ENCODE data around the gene USP12. TPM values are rescaled to one million over a fixed set of nuclear protein-coding genes. Genes with fewer than 3 reads are reported as not detected.
"Not testable (repeated sequence)": the region's sequence is repeated elsewhere in the genome, so short reads cannot be mapped to it uniquely, and the experiment has no call there.

Gene USP12
- total and polyA plus RNA-seq, 5 donors = 5.4 to 19.3 (median 17.8) TPM

DNA sequence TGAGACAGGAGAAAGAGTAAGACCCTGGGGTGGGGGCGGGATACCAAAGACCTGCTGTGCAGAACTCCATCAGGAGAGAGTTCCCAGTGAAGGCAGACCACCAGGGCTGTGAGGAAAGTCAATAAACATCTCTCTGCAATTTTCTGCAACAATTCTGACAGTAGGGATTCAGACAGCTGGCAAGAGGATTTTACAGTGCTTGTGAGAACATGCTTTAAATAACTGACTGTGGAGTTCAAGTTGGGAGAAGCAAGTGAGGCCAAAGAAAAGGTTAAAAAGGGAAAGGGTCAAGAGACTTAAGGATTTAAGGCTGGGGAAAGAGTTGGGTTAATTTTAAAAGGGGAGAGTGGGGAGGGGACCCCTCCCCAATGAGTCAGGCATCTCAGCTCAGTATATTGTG, 98.4 kb downstream of the USP12 start:
- intact Hi-C loops (cut with DNase I) = no loop called here
- Histone ChIP-seq H3K4me3 (ENCODE audit: low read length) (no peak overlapping the region), H3K9me3 (ENCODE audit: control insufficient read depth, low read length) (no peaks in the 10 kb centered on the region), H3K27ac (ENCODE audit: low read length) (no peak overlapping the region), H3K4me1 (ENCODE audit: control insufficient read depth, insufficient read depth, low read length) (no peaks in the 10 kb centered on the region), H3K27me3 (ENCODE audit: control insufficient read depth, insufficient read depth) (no peaks in the 10 kb centered on the region)
- DNase-seq = no peak
- ATAC-seq = no peak
- 92% methylated on average over 1 of the region's 1 CpG for WGBS

DNA sequence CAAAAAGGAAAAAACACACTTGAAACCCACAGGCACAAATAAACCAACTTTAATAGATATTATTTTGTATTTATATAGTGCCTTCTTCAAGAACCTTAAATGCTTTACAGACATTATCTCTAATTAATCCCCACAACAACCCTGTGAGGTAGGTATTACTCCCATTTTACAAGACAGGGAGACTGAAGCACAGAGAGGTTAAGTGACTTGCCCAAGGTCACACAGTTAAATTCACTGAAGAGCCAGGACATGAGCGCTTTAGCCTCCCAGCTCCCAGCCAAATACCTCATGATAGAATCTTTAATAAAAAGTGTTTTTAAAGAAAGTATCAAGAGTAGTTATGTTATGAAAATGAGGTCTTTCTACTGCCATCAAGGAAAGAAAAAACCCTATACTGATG, 105.5 kb downstream of the USP12 start:
- H3K27me3 ChIP-seq (ENCODE audit: control insufficient read depth, insufficient read depth); H3K4me3 ChIP-seq (ENCODE audit: low read length); ATAC-seq; H3K9me3 ChIP-seq (ENCODE audit: control insufficient read depth, low read length); H3K4me1 ChIP-seq (ENCODE audit: control insufficient read depth, insufficient read depth, low read length); intact Hi-C loops (cut with DNase I); DNase-seq; H3K27ac ChIP-seq (ENCODE audit: low read length): not testable (repeated sequence)
- WGBS = 98% methylated on average over 1 of the region's 1 CpG

DNA sequence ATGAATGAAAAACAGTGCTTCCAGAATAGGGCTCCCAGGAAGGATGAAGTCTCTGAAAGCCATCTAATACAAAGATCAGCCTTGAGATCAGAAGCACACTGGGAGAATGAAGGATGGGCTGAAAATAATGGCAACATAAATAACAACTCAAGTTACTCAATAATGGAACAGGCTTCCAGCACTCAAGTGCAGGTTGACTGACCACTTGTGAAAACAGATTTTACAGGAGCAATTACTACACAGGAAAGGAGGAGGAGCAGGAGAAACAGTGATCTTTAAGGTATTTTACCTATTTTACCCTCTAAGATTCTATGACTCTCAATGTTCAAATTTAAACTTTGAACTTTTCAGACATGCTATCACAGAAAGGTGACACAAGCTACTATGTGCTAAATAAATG, 106.0 kb downstream of the USP12 start:
- no peaks in the 10 kb centered on the region for H3K27me3 ChIP-seq (ENCODE audit: control insufficient read depth, insufficient read depth)
- H3K27ac ChIP-seq (ENCODE audit: low read length) = no peak overlapping the region
- H3K9me3 ChIP-seq (ENCODE audit: control insufficient read depth, low read length) = no peaks in the 10 kb centered on the region
- no peaks in the 10 kb centered on the region for H3K4me1 ChIP-seq (ENCODE audit: control insufficient read depth, insufficient read depth, low read length)
- H3K4me3 ChIP-seq (ENCODE audit: low read length) = no peak overlapping the region
- ATAC-seq = no peak
- intact Hi-C loops (cut with DNase I) = no loop called here
- no peak for DNase-seq

DNA sequence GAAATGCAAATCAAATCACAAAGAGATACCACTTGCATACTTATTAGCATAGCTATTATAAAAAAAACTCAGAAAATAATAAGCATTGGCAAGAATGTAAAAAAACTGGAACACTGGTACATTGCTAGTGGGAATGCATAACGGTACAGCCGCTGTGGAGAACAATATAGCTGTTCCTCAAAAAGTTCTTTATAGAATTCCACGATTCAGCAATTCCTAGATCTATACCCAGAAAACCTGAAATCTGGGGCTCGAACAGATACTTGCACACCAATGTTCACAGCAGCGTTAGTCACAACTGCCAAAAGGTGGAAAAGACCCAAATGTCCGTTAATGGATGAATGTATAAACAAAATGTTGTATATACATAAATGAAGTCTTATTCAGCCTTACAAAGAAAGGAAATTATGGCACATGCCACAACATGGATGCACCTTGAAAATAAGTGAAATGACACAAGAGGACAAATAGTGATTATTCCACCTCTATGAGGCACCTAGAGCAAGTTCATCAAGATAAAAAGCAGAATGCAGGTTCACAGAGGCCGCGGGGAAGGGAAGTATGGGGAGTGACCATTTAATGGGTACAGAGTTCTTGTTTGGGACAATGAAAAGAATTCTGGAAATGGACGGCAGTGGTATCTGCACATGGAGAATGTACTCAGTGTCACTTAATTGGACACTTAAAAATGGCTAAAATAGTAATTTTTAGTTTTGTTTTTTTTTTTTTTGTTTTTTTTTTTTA, 107.2 kb downstream of the USP12 start:
- intact Hi-C loops (cut with DNase I) = no loop called here
- no peak for DNase-seq
- Histone ChIP-seq H3K4me3 (ENCODE audit: low read length) (no peak overlapping the region), H3K9me3 (ENCODE audit: control insufficient read depth, low read length) (no peaks in the 10 kb centered on the region), H3K27me3 (ENCODE audit: control insufficient read depth, insufficient read depth) (no peaks in the 10 kb centered on the region), H3K4me1 (ENCODE audit: control insufficient read depth, insufficient read depth, low read length) (no peaks in the 10 kb centered on the region), H3K27ac (ENCODE audit: low read length) (no peak overlapping the region)
- 84% methylated on average over 9 of the region's 9 CpGs for WGBS
- ATAC-seq = no peak

DNA sequence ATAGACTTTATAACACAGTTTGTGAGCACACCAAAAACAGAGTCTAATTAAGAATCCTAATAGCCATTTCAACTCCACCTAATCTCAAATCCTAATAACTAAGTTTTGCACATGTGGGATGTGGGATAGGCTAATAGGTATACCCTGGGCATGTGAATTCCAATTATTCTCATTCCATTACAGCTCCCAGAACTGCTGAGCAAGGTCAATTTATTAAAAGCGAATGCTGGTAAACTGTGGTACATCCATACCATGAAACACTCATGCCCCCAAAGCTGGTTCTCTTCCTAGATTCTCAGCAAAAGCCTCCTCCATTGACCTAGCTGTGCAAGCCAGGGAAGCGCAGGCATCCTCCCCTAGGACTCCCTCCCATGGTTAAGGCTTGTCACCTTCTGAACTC, 113.8 kb downstream of the USP12 start:
- no peaks in the 10 kb centered on the region for H3K27me3 ChIP-seq (ENCODE audit: control insufficient read depth, insufficient read depth)
- intact Hi-C loops (cut with DNase I) = no loop called here
- no peak for DNase-seq
- H3K4me1 ChIP-seq (ENCODE audit: control insufficient read depth, insufficient read depth, low read length) = peaks cover 2% of the 10 kb centered on the region
- WGBS = 94% methylated on average over 2 of the region's 2 CpGs
- no peak for ATAC-seq
- no peaks in the 10 kb centered on the region for H3K9me3 ChIP-seq (ENCODE audit: control insufficient read depth, low read length)
- no peak overlapping the region for H3K27ac ChIP-seq (ENCODE audit: low read length)
- no peak overlapping the region for H3K4me3 ChIP-seq (ENCODE audit: low read length)

DNA sequence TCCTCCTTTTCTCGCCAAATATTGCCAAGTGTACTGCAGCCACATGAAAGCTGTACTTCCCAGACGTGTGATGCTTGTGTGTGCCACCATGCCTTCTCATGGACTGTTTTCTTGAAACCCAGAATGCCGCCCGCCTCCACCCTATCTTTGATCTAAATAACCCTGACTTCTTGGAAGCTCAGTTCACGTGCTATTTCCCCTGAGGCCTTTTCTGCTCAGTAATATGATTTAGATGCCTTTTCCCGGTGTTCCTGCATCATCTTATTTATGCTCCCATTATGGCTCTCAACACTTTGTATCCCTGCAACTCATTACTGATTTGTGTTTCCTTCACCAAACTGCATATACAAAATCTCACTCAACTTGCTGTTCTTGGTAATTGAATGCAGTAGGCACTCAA, 116.1 kb downstream of the USP12 start:
- Histone ChIP-seq H3K27ac (ENCODE audit: low read length) (no peak overlapping the region), H3K27me3 (ENCODE audit: control insufficient read depth, insufficient read depth) (no peaks in the 10 kb centered on the region), H3K4me1 (ENCODE audit: control insufficient read depth, insufficient read depth, low read length) (peaks cover 2% of the 10 kb centered on the region), H3K9me3 (ENCODE audit: control insufficient read depth, low read length) (no peaks in the 10 kb centered on the region), H3K4me3 (ENCODE audit: low read length) (no peak overlapping the region)
- ATAC-seq (no peak), DNase-seq (no peak)
- WGBS = 82% methylated on average over 6 of the region's 6 CpGs
- intact Hi-C loops (cut with DNase I) = no loop called here

DNA sequence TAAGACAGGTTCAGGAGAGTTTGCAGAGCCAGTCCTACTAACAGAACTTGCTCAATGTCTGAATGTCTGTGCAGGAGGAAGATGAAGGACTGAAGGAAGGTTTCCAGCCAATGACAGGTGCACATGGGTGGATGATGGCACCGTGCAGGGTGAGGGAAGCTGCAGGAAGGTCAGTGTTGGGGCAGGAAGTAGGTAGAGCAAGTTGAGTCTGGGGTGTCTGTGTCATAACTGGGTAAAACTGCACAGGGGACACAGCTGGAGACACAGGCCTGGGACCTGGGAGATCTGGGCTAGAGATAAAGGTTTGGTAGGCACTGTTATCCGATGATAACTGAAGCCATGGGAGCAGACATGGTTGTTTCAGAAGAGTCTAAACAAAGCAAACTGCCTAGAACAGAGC, 116.9 kb downstream of the USP12 start:
- intact Hi-C loops (cut with DNase I) = no loop called here
- DNase-seq = no peak
- Histone ChIP-seq H3K27me3 (ENCODE audit: control insufficient read depth, insufficient read depth) (no peaks in the 10 kb centered on the region), H3K9me3 (ENCODE audit: control insufficient read depth, low read length) (no peaks in the 10 kb centered on the region), H3K4me3 (ENCODE audit: low read length) (no peak overlapping the region), H3K27ac (ENCODE audit: low read length) (no peak overlapping the region), H3K4me1 (ENCODE audit: control insufficient read depth, insufficient read depth, low read length) (peaks cover 2% of the 10 kb centered on the region)
- ATAC-seq = no peak
- WGBS = 62% methylated on average over 2 of the region's 2 CpGs

DNA sequence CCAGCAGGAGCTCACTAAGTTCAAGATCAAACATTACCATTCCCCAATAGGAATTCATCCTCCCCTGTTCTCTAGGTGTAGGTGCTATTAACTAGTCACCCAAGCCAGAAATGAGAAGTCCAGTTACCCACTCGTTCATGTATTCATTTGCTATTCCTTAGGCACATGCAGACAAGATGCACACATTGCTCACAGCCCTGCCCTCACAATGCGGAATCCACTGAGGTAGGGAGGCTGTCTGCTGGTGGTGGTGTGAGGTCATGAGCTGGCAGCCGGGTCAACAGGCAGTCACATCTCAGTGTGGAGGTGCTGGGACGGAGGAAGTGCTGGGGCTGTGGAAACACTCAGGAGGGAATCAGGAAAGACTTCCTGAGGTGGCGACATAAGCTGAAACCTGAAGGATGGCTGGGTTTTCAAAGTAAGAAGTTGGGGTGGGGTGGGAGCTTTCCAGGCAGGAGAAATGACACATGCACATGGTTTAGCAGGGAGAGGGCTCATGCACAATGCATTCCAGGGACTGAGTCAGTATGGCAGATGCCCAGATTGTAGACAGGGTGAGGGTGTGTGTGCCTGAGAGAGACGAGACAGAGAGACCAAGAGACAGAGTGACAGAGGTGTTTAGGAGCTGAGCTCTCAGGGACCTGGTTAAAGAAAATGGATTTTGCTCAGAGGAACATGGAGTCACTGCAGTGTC, 117.6 kb downstream of the USP12 start:
- ATAC-seq = peak; percentile 66 to 68
- DNase-seq = no peak
- H3K9me3 ChIP-seq (ENCODE audit: control insufficient read depth, low read length) = no peaks in the 10 kb centered on the region
- intact Hi-C loops (cut with DNase I) = no loop called here
- 60% methylated on average over 6 of the region's 6 CpGs for WGBS
- no peaks in the 10 kb centered on the region for H3K27me3 ChIP-seq (ENCODE audit: control insufficient read depth, insufficient read depth)
- H3K4me3 ChIP-seq (ENCODE audit: low read length) = no peak overlapping the region
- H3K27ac ChIP-seq (ENCODE audit: low read length) = no peak overlapping the region
- peaks cover 2% of the 10 kb centered on the region for H3K4me1 ChIP-seq (ENCODE audit: control insufficient read depth, insufficient read depth, low read length)

DNA sequence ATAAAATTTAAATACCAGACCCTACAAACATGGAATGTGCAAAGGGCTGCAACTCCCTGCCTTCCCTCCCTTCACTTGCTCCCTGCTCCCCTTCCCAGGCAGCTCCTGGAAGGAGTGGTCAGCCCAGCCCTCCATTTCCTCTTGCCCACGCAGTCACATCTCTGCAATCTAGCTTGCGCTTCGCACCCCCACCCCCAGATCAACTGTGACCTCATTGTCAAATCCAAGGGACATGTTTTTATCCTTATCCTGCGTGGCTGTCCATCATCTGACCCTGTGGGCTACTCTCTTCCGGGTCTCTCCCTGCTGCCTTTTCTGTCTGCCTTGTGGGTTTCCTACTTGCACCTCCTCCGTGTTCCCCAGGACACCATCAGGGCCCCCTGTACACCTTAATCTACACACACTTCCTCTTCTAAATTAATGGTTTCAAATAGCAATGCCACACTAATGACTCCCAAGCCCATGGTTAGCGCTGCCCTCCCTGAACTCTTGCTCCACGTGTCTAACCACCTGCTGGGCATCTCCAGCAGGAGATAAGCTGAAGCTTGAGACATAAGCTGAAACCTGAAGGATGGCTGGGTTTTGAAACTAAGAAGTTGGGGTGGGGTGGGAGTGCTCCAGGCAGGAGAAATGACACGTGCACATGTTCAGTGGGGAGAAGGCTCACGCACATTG, 118.3 kb downstream of the USP12 start:
- Histone ChIP-seq H3K9me3 (ENCODE audit: control insufficient read depth, low read length) (no peaks in the 10 kb centered on the region), H3K27ac (ENCODE audit: low read length) (no peak overlapping the region), H3K4me1 (ENCODE audit: control insufficient read depth, insufficient read depth, low read length) (peaks cover 2% of the 10 kb centered on the region), H3K27me3 (ENCODE audit: control insufficient read depth, insufficient read depth) (no peaks in the 10 kb centered on the region), H3K4me3 (ENCODE audit: low read length) (no peak overlapping the region)
- peak in 1 of 2 donors; percentile 43 for ATAC-seq
- intact Hi-C loops (cut with DNase I) = no loop called here
- WGBS = 40% methylated on average over 10 of the region's 10 CpGs
- no peak for DNase-seq

DNA sequence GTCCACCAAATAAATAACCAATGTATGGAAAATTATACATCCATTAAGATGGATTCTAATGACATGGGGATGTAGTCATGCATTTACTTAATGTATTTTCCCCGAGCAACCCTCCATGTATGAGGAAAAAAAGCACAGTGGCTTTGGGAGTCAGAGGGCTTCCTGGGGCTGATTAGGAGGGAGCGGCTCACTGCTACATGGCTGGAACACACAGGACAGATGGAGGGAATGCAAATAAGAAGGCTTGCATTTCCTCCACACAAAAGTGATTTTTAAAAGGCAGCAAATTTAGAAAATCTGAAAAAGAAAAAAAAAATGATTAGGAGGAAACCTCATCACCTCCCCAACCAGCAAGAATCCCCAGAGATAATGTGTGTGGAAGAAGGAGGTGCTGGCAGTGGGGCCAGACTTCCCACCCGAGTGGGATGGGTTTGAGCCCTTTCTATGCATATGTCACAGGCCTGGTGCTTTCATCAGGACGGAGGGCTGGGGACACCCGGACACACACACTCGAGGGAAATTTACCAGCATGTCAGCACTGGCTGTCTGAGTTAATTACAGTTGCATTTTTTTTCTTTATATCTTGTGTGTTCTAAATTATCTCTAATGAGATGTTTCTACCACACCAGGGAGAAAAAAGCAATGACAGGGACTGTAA, 118.9 kb downstream of the USP12 start:
- no peak overlapping the region for H3K4me3 ChIP-seq (ENCODE audit: low read length)
- H3K4me1 ChIP-seq (ENCODE audit: control insufficient read depth, insufficient read depth, low read length) = peaks cover 2% of the 10 kb centered on the region
- WGBS = 38% methylated on average over 6 of the region's 6 CpGs
- no peak for ATAC-seq
- no peak for DNase-seq
- H3K9me3 ChIP-seq (ENCODE audit: control insufficient read depth, low read length) = no peaks in the 10 kb centered on the region
- intact Hi-C loops (cut with DNase I) = no loop called here
- H3K27me3 ChIP-seq (ENCODE audit: control insufficient read depth, insufficient read depth) = no peaks in the 10 kb centered on the region
- no peak overlapping the region for H3K27ac ChIP-seq (ENCODE audit: low read length)

DNA sequence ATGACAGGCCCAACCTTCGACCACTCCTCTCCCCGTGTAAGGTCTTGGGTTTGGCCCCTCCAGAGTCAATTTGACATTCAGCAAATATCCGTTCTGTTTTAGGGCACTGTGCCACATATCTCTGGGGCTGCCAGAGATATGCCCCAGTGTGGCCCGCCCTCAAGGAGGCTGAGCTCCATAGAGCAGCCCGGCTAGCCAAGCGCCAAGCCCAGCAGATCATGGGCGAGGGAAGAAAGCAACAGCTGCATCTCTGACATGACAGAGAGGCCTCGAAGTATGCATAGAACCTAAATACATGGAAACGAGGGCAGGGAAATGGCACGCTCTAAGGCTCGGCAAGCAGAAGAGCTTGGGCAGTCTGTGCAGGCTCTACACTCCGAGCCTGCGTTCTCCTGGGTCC, 124.5 kb downstream of the USP12 start:
- ATAC-seq = no peak
- Histone ChIP-seq H3K4me1 (ENCODE audit: control insufficient read depth, insufficient read depth, low read length) (no peaks in the 10 kb centered on the region), H3K27me3 (ENCODE audit: control insufficient read depth, insufficient read depth) (no peaks in the 10 kb centered on the region), H3K27ac (ENCODE audit: low read length) (no peak overlapping the region), H3K9me3 (ENCODE audit: control insufficient read depth, low read length) (no peaks in the 10 kb centered on the region), H3K4me3 (ENCODE audit: low read length) (no peak overlapping the region)
- DNase-seq = no peak
- intact Hi-C loops (cut with DNase I) = no loop called here
- WGBS = 89% methylated on average over 13 of the region's 13 CpGs
